MM.1S (cell line): ENCODE measurements around the gene MAP3K12.
"Not testable (repeated sequence)": the region's sequence is repeated elsewhere in the genome, so short reads cannot be mapped to it uniquely, and the experiment has no call there.

ENCODE experiments used
- CTCF ChIP-seq: fragments of 300-600 bp; sonication (generic); IDR thresholded peaks from 2 replicates; pipeline ENCODE4 v1.5.1; 2016; ENCODE audit warnings: antibody characterized with exemption, low read length, mixed read lengths
- EZH2 ChIP-seq: fragments of 300-600 bp; sonication (generic); optimal IDR thresholded peaks from 2 replicates; pipeline ENCODE3; 2017; ENCODE audit warnings: low read depth, mild to moderate bottlenecking, antibody characterized with exemption, low read length, mixed read lengths
- EZH2phosphoT487 ChIP-seq: fragments of 300-600 bp; sonication (generic); IDR thresholded peaks from 2 replicates; pipeline ENCODE4 v1.6.1; 2018; ENCODE audit warnings: antibody characterized with exemption, low read length

DNA sequence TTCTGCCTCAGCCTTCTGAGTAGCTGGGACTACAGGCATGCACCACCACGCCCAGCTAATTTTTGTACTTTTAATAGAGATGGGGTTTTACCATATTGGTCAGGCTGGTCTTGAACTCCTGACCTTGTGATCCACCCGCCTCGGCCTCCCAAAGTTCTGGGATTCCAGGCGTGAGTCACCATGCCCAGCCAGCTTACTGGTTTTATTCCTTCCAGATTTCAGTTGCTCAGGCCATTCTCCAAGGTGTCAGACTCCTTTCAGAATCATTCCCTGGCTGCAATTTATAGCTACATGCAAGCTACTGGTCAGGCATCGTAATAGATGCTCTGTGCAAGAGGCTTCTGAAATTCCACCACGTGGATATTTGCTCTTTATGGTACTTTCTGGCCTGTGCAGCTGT, 17.8 kb downstream of the MAP3K12 start:
- TF ChIP-seq CTCF, EZH2phosphoT487, EZH2: not testable (repeated sequence)
